Body of pancreas (tissue), 4 donors: ENCODE data around the gene SPHK2.

ENCODE experiments used
- POLR2A ChIP-seq, 3 donors: fragments of 450-650 bp; IDR thresholded peaks; one replicate each; pipeline ENCODE4 v1.6.1; 2016; ENCODE audit warnings: antibody characterized with exemption in 3 of 3, mild to moderate bottlenecking in 2 of 3
- TF ChIP-seq, protein P1 (sequence below), 7 experiments: fragments of 450-650 bp in 4 of 7; fragments of 200-600 bp in 3 of 7; sonication (generic) in 3 of 7; IDR thresholded peaks; one replicate each; pipeline ENCODE4 v1.5.1; 2016 to 2019; ENCODE audit warnings: antibody characterized with exemption in 7 of 7

DNA sequence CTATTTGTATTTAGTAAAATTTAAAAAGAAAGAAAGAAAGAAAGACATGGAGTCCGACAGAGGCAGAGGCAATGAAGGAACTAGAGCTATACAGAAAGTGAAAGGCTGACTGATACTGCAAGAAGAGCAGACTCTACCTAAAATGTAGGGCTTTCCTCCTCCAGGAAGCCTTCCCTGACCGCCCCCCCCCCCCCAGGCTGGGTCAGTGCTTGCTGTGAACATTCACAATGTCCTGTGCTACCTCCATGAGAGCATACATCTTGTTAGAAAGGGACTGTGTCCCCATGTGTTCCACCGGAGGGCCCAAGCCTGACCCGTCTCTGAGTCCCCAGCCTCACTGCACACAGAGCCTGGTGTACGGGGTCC is 32.4 kb downstream of the SPHK2 start:
- TF ChIP-seq, protein P1, sequence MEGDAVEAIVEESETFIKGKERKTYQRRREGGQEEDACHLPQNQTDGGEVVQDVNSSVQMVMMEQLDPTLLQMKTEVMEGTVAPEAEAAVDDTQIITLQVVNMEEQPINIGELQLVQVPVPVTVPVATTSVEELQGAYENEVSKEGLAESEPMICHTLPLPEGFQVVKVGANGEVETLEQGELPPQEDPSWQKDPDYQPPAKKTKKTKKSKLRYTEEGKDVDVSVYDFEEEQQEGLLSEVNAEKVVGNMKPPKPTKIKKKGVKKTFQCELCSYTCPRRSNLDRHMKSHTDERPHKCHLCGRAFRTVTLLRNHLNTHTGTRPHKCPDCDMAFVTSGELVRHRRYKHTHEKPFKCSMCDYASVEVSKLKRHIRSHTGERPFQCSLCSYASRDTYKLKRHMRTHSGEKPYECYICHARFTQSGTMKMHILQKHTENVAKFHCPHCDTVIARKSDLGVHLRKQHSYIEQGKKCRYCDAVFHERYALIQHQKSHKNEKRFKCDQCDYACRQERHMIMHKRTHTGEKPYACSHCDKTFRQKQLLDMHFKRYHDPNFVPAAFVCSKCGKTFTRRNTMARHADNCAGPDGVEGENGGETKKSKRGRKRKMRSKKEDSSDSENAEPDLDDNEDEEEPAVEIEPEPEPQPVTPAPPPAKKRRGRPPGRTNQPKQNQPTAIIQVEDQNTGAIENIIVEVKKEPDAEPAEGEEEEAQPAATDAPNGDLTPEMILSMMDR (IDR thresholded peaks at IDR 0.05), result no peak
- no peak for TF ChIP-seq POLR2A (IDR thresholded peaks at IDR 0.05)
